ENCODE measurements around the gene NEK1. TPM values are rescaled to one million over a fixed set of nuclear protein-coding genes. Genes with fewer than 3 reads are reported as not detected.

Gene NEK1
- total RNA-seq, 1 experiment from 2014 or later = 12.3 TPM

GRCh38 chr4:169404960-169405359 is 207.4 kb downstream of the NEK1 start:
- Histone ChIP-seq H3K79me2 (ENCODE audit: insufficient read depth, low read length) (no peaks in the 10 kb centered on the region), H2BK15ac (ENCODE audit: low read depth, low read length) (no peak overlapping the region), H2AFZ (ENCODE audit: low read length) (no peak overlapping the region), H2BK20ac (ENCODE audit: low read depth, low read length, poor library complexity, severe bottlenecking) (no peak overlapping the region), H3K9ac (ENCODE audit: extremely low read depth, insufficient read length, low read length) (no peak overlapping the region), H2AK5ac (ENCODE audit: insufficient read length, low read length) (no peak overlapping the region), H2BK120ac (ENCODE audit: low read depth, low read length, poor library complexity, severe bottlenecking) (no peak overlapping the region), H3K27me3 (ENCODE audit: insufficient read depth, low read length) (no peaks in the 10 kb centered on the region), H4K20me1 (ENCODE audit: control insufficient read depth, insufficient read depth, insufficient read length) (no peaks in the 10 kb centered on the region), H4K8ac (replicated peaks; ENCODE audit: insufficient read length, low read depth, low read length) (no peak overlapping the region), H3K4me1 (ENCODE audit: insufficient read depth, low read length) (peaks cover 2% of the 10 kb centered on the region; the same call in 1 of the 2 replicates), H4K5ac (ENCODE audit: insufficient read length, low read depth, low read length) (no peak overlapping the region), H3K56ac (ENCODE audit: insufficient read length, low read depth, low read length) (no peak overlapping the region), H3K79me1 (ENCODE audit: insufficient read depth, low read depth, low read length, poor library complexity, severe bottlenecking) (no peaks in the 10 kb centered on the region), H3K4ac (ENCODE audit: low read depth, low read length) (no peak overlapping the region), H3K23me2 (ENCODE audit: insufficient read length, low read depth, low read length, poor library complexity, severe bottlenecking) (no peaks in the 10 kb centered on the region), H3K9me3 (ENCODE audit: control insufficient read depth, low read depth, low read length) (no peaks in the 10 kb centered on the region), H3T11ph (ENCODE audit: low read length) (no peak overlapping the region), H3K27ac (ENCODE audit: insufficient read length, low read depth, low read length) (no peak overlapping the region), H3K4me2 (ENCODE audit: insufficient read depth, insufficient read length, low read length) (no peak overlapping the region), H2BK5ac (ENCODE audit: insufficient read length, low read length) (no peak overlapping the region), H3K14ac (ENCODE audit: insufficient read depth, low read length) (no peak overlapping the region), H2BK12ac (ENCODE audit: insufficient read length, low read depth, low read length) (no peak overlapping the region), H3K23ac (ENCODE audit: insufficient read length, low read depth, low read length) (no peak overlapping the region), H3K18ac (ENCODE audit: insufficient read length, low read depth, low read length) (no peak overlapping the region), H4K91ac (ENCODE audit: insufficient read length, low read depth, low read length) (no peak overlapping the region)
- Mint-ChIP-seq H3K27ac (peak overlapping the region; percentile 15 to 94 (median 84); a peak in 5 of 7 replicates), H3K9me3 (no peaks in the 10 kb centered on the region), H3K4me3 (no peak overlapping the region), H3K4me1 (peaks cover 10 to 14% of the 10 kb centered on the region in 2 experiments), H3K36me3 (ENCODE audit: insufficient read depth in 1 of 3, low read depth in 3 of 3) (peaks cover 0 to 8% (median 2%) of the 10 kb centered on the region in 3 experiments; a peak in 2 of 7 replicates), H3K27me3 (ENCODE audit: low read depth) (no peaks in the 10 kb centered on the region)
- TF ChIP-seq CTCF (conservative IDR thresholded peaks at IDR 0.05) = no peak
- no peak for DNase-seq
- no CpG with 5 or more reads among the region's 1 CpG for WGBS (ENCODE audit: extremely low coverage, insufficient read length, low lambda C conversion rate)

All from H9 (cell line).